HAP-1 (cell line): Measurements from ENCODE around the gene POFUT2.

Experiments
- DNase-seq, 2 experiments: peaks; one replicate each; pipeline ENCODE4 v3.0.0-alpha.2; 2016 to 2020; ENCODE audit warnings: low spot score in 2 of 2
- H3K27me3 ChIP-seq: fragments of 250-450 bp; sonication (Bioruptor Pico); 2 replicates; pipeline ENCODE4 v1.5.1; 2020; ENCODE audit warnings: low read depth, mild to moderate bottlenecking, moderate library complexity
- H3K36me3 ChIP-seq: fragments of 250-450 bp; sonication (Bioruptor Pico); replicated peaks from 2 replicates; pipeline ENCODE4 v1.5.1; 2020; ENCODE audit warnings: mild to moderate bottlenecking
- H3K4me1 ChIP-seq: fragments of 250-450 bp; sonication (Bioruptor Pico); 2 replicates; pipeline ENCODE4 v1.5.1; 2020; ENCODE audit warnings: mild to moderate bottlenecking
- H3K4me3 ChIP-seq: fragments of 250-450 bp; sonication (Bioruptor Pico); 2 replicates; pipeline ENCODE4 v1.5.1; 2020; ENCODE audit warnings: mild to moderate bottlenecking, moderate library complexity
- H3K9me3 ChIP-seq: fragments of 250-450 bp; sonication (Bioruptor Pico); 2 replicates; pipeline ENCODE4 v1.5.1; 2020; ENCODE audit warnings: mild to moderate bottlenecking, moderate library complexity
- in situ Hi-C: fragments of 300-500 bp; cut with MboI; formaldehyde crosslinking; loops from 3 replicates; pipeline ENCODE4 v1.14.3; 2020; ENCODE audit warnings: low sequenced_read_pairs, inconsistent platforms, mixed read lengths

Gene POFUT2

GRCh38 chr21:45234127-45234526, 53.6 kb downstream of the POFUT2 start:
- no peaks in the 10 kb centered on the region for H3K36me3 ChIP-seq
- H3K4me3 ChIP-seq, result no peak overlapping the region
- H3K9me3 ChIP-seq, result no peaks in the 10 kb centered on the region
- peaks cover 10% of the 10 kb centered on the region for H3K4me1 ChIP-seq
- DNase-seq, result no peak
- in situ Hi-C loops, result no loop called here
- peaks cover 8% of the 10 kb centered on the region for H3K27me3 ChIP-seq

- H3K27me3 ChIP-seq, result peaks cover 8% of the 10 kb centered on the region
- H3K4me1 ChIP-seq, result peaks cover 10% of the 10 kb centered on the region
- no peaks in the 10 kb centered on the region for H3K36me3 ChIP-seq
- H3K4me3 ChIP-seq, result no peak overlapping the region
- H3K9me3 ChIP-seq, result no peaks in the 10 kb centered on the region
- in situ Hi-C loops, result no loop called here
- DNase-seq, result no peak
These were observed 56.0 kb downstream of the POFUT2 start for GRCh38 chr21:45231705-45232104.

- in situ Hi-C loops, result no loop called here
- H3K4me1 ChIP-seq, result no peaks in the 10 kb centered on the region
- H3K27me3 ChIP-seq, result peaks cover 8% of the 10 kb centered on the region
- no peaks in the 10 kb centered on the region for H3K36me3 ChIP-seq
- no peaks in the 10 kb centered on the region for H3K9me3 ChIP-seq
- no peak for DNase-seq
- no peak overlapping the region for H3K4me3 ChIP-seq
These were observed 58.9 kb downstream of the POFUT2 start for GRCh38 chr21:45228656-45229240.

- DNase-seq, result no peak
- in situ Hi-C loops, result no loop called here
These were observed 59.5 kb downstream of the POFUT2 start for GRCh38 chr21:45228171-45228641.

GRCh38 chr21:45227735-45228134, 60.0 kb downstream of the POFUT2 start:
- no peaks in the 10 kb centered on the region for H3K27me3 ChIP-seq
- no peaks in the 10 kb centered on the region for H3K36me3 ChIP-seq
- H3K4me1 ChIP-seq, result no peaks in the 10 kb centered on the region
- H3K9me3 ChIP-seq, result no peaks in the 10 kb centered on the region
- no peak overlapping the region for H3K4me3 ChIP-seq
- in situ Hi-C loops, result no loop called here
- DNase-seq, result no peak

More at GRCh38 chr21:45228171-45228641, 59.5 kb downstream of the POFUT2 start:
- Histone ChIP-seq H3K36me3 (no peaks in the 10 kb centered on the region), H3K4me3 (no peak overlapping the region), H3K27me3 (peaks cover 3% of the 10 kb centered on the region; the same call in 1 of the 2 replicates), H3K4me1 (no peaks in the 10 kb centered on the region), H3K9me3 (no peaks in the 10 kb centered on the region)

GRCh38 chr21:45226540-45227326, 61.0 kb downstream of the POFUT2 start:
- no peaks in the 10 kb centered on the region for H3K4me1 ChIP-seq
- H3K4me3 ChIP-seq, result no peak overlapping the region
- in situ Hi-C loops, result no loop called here
- H3K27me3 ChIP-seq, result no peaks in the 10 kb centered on the region
- H3K36me3 ChIP-seq, result no peaks in the 10 kb centered on the region
- DNase-seq, result no peak
- no peaks in the 10 kb centered on the region for H3K9me3 ChIP-seq

GRCh38 chr21:45225741-45226327, 61.9 kb downstream of the POFUT2 start:
- no peaks in the 10 kb centered on the region for H3K36me3 ChIP-seq
- no peaks in the 10 kb centered on the region for H3K4me1 ChIP-seq
- H3K27me3 ChIP-seq, result no peaks in the 10 kb centered on the region
- in situ Hi-C loops, result no loop called here
- no peak overlapping the region for H3K4me3 ChIP-seq
- DNase-seq, result no peak
- H3K9me3 ChIP-seq, result no peaks in the 10 kb centered on the region

GRCh38 chr21:45225041-45225740, 62.5 kb downstream of the POFUT2 start:
- H3K9me3 ChIP-seq, result no peaks in the 10 kb centered on the region
- no peaks in the 10 kb centered on the region for H3K36me3 ChIP-seq
- in situ Hi-C loops, result no loop called here
- no peak overlapping the region for H3K4me3 ChIP-seq
- DNase-seq, result no peak
- H3K27me3 ChIP-seq, result no peaks in the 10 kb centered on the region
- no peaks in the 10 kb centered on the region for H3K4me1 ChIP-seq

GRCh38 chr21:45224189-45224938, 63.3 kb downstream of the POFUT2 start:
- DNase-seq, result no peak
- H3K9me3 ChIP-seq, result no peaks in the 10 kb centered on the region
- no peak overlapping the region for H3K4me3 ChIP-seq
- H3K36me3 ChIP-seq, result no peaks in the 10 kb centered on the region
- H3K4me1 ChIP-seq, result no peaks in the 10 kb centered on the region
- in situ Hi-C loops, result no loop called here
- no peaks in the 10 kb centered on the region for H3K27me3 ChIP-seq

- DNase-seq, result no peak
- no peaks in the 10 kb centered on the region for H3K27me3 ChIP-seq
- no peaks in the 10 kb centered on the region for H3K4me1 ChIP-seq
- H3K9me3 ChIP-seq, result no peaks in the 10 kb centered on the region
- H3K36me3 ChIP-seq, result no peaks in the 10 kb centered on the region
- no peak overlapping the region for H3K4me3 ChIP-seq
- in situ Hi-C loops, result no loop called here
These were observed 64.2 kb downstream of the POFUT2 start for GRCh38 chr21:45223236-45224185.

GRCh38 chr21:45222001-45222400, 65.7 kb downstream of the POFUT2 start:
- DNase-seq, result no peak
- no peaks in the 10 kb centered on the region for H3K4me1 ChIP-seq
- no peaks in the 10 kb centered on the region for H3K27me3 ChIP-seq
- H3K4me3 ChIP-seq, result no peak overlapping the region
- in situ Hi-C loops, result no loop called here
- H3K36me3 ChIP-seq, result no peaks in the 10 kb centered on the region
- no peaks in the 10 kb centered on the region for H3K9me3 ChIP-seq

GRCh38 chr21:45220714-45221490, 66.8 kb downstream of the POFUT2 start:
- no peak overlapping the region for H3K4me3 ChIP-seq
- peaks cover 3% of the 10 kb centered on the region; the same call in 1 of the 2 replicates for H3K9me3 ChIP-seq
- in situ Hi-C loops, result no loop called here
- H3K4me1 ChIP-seq, result no peaks in the 10 kb centered on the region
- H3K36me3 ChIP-seq, result no peaks in the 10 kb centered on the region
- no peak for DNase-seq
- H3K27me3 ChIP-seq, result no peaks in the 10 kb centered on the region
